ENCODE data around the gene TMTC1.

Gene TMTC1

GRCh38 chr12:29518407-29518806 lies 265.3 kb downstream of the TMTC1 start:
- no peak for DNase-seq

- no peak for DNase-seq
Measured at GRCh38 chr12:29517264-29517663, 266.5 kb downstream of the TMTC1 start.

- DNase-seq = no peak
Measured at GRCh38 chr12:29516431-29516875, 267.3 kb downstream of the TMTC1 start.

GRCh38 chr12:29510591-29511185 lies 273.1 kb downstream of the TMTC1 start:
- DNase-seq = no peak

GRCh38 chr12:29509503-29509902 lies 274.2 kb downstream of the TMTC1 start:
- no peak for DNase-seq

- no peak for DNase-seq
Measured at GRCh38 chr12:29508949-29509348, 274.8 kb downstream of the TMTC1 start.

GRCh38 chr12:29505122-29505521 lies 278.6 kb downstream of the TMTC1 start:
- DNase-seq = no peak

GRCh38 chr12:29503283-29503682 lies 280.5 kb downstream of the TMTC1 start:
- no peak for DNase-seq

GRCh38 chr12:29499235-29499634 lies 284.5 kb downstream of the TMTC1 start:
- DNase-seq = no peak

GRCh38 chr12:29497588-29497987 lies 286.2 kb downstream of the TMTC1 start, which contains the start of gene OVCH1:
Gene OVCH1 (minus strand): TSS chr12:29497686. CDS start chr12:29497686, 0 bp downstream.
- no peak for DNase-seq

- DNase-seq = no peak
Measured at GRCh38 chr12:29492891-29493290, 290.9 kb downstream of the TMTC1 start.

GRCh38 chr12:29486972-29487371 lies 296.8 kb downstream of the TMTC1 start:
- no peak for DNase-seq

- DNase-seq = no peak
Measured at GRCh38 chr12:29463198-29463597, 320.5 kb downstream of the TMTC1 start.

- DNase-seq = no peak
Measured at GRCh38 chr12:29460082-29460481, 323.7 kb downstream of the TMTC1 start.

GRCh38 chr12:29455087-29455486 lies 328.7 kb downstream of the TMTC1 start:
- no peak for DNase-seq

- DNase-seq = no peak
Measured at GRCh38 chr12:29451888-29452287, 331.9 kb downstream of the TMTC1 start.
